ENCODE results near the gene MSANTD7.
"Not testable (repeated sequence)": the region's sequence is repeated elsewhere in the genome, so short reads cannot be mapped to it uniquely, and the experiment has no call there.

Gene MSANTD7

DNA sequence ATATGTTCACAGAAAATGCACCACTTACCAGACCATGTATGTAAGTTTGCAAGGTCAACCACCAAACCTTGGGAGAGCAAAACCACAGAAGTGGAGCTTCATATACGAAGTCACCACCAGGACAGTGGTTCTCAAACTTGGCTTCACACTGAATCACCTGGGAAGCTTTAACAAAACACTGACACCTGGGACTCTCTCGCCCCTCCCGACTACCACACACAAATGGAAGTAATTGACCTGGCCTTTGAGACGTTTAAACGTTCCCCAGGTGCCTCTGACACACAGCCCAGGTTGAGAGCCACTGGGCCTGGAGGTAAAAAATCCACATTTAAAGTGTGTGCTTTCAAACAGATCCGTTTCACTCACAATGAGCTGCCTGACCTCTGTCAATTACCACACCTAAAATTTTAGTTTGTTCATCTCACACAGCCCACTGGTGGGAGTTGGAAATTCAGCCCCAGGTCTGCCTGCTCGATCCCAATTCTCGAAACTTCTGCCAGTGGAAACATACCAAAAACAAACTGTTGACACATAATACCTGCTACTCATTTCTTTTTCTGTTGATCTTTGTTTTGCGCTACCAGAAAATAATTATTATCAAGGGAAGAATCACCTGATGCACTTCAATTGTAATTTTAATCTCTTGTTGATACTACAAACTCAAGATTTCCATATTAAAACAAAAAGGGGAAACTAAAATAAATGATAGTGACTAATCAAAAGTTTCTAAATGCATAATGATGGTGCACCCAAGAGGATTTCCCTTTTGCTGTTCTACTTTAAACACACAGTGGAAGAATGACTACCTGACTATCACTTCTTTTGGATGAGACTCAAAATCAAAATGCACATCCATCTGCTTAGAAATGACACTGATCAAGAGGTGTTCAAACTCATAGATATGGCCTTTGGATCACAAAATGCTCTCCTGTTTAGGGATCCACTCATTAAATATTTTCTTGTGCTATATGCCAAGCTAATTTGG is 26.8 kb upstream of the MSANTD7 start:
- H3K9me3 ChIP-seq (ENCODE audit: insufficient read depth, low read length, severe bottlenecking): no peaks in the 10 kb centered on the region
- H3K36me3 ChIP-seq (ENCODE audit: insufficient read depth, low read length): no peaks in the 10 kb centered on the region
- H2AFZ ChIP-seq (ENCODE audit: low read depth, low read length): no peak overlapping the region
- H3K79me2 ChIP-seq (ENCODE audit: insufficient read depth, low read length): no peaks in the 10 kb centered on the region
- TF ChIP-seq CTCF (IDR thresholded peaks at IDR 0.05; ENCODE audit: borderline replicate concordance, extremely low read depth, low read length, poor library complexity, severe bottlenecking): no peak
- no peak for TF ChIP-seq EZH2 (IDR thresholded peaks at IDR 0.05; ENCODE audit: borderline replicate concordance, low read depth, low read length, severe bottlenecking)
- H4K20me1 ChIP-seq (ENCODE audit: insufficient read depth, low read length): no peaks in the 10 kb centered on the region
- no peaks in the 10 kb centered on the region for H3K4me1 ChIP-seq (ENCODE audit: insufficient read depth, low read length)
- no peak overlapping the region for H3K4me3 ChIP-seq (ENCODE audit: low read depth in 1 of 2, low read length in 2 of 2)
- no peak for DNase-seq
- no peak overlapping the region for H3K4me2 ChIP-seq (ENCODE audit: insufficient read depth, low read length)
- no peak overlapping the region for H3K27ac ChIP-seq (ENCODE audit: low read length)
- H3K27me3 ChIP-seq (ENCODE audit: insufficient read depth, low read length, poor library complexity): no peaks in the 10 kb centered on the region
- ATAC-seq (ENCODE audit: insufficient read depth, low read depth): no peak
- no peak overlapping the region for H3K9ac ChIP-seq (ENCODE audit: low read depth, low read length)

- Histone ChIP-seq H4K20me1 (ENCODE audit: insufficient read depth, low read length) (no peaks in the 10 kb centered on the region), H3K27me3 (ENCODE audit: insufficient read depth, low read length, poor library complexity) (no peaks in the 10 kb centered on the region), H3K4me3 (ENCODE audit: low read depth in 1 of 2, low read length in 2 of 2) (no peak overlapping the region), H3K4me2 (ENCODE audit: insufficient read depth, low read length) (no peak overlapping the region), H3K27ac (ENCODE audit: low read length) (no peak overlapping the region), H3K36me3 (ENCODE audit: insufficient read depth, low read length) (no peaks in the 10 kb centered on the region), H3K9me3 (ENCODE audit: insufficient read depth, low read length, severe bottlenecking) (no peaks in the 10 kb centered on the region), H2AFZ (ENCODE audit: low read depth, low read length) (no peak overlapping the region), H3K4me1 (ENCODE audit: insufficient read depth, low read length) (no peaks in the 10 kb centered on the region), H3K79me2 (ENCODE audit: insufficient read depth, low read length) (no peaks in the 10 kb centered on the region), H3K9ac (ENCODE audit: low read depth, low read length) (no peak overlapping the region)
- ATAC-seq (ENCODE audit: insufficient read depth, low read depth) (peak; percentile 33; the same call in 2 of the 3 replicates), DNase-seq (no peak)
- TF ChIP-seq EZH2 (IDR thresholded peaks at IDR 0.05; ENCODE audit: borderline replicate concordance, low read depth, low read length, severe bottlenecking) (no peak), CTCF (IDR thresholded peaks at IDR 0.05; ENCODE audit: borderline replicate concordance, extremely low read depth, low read length, poor library complexity, severe bottlenecking) (no peak)
Measured at GRCh38 chr10:14812271-14812670, 25.8 kb upstream of the MSANTD7 start.

GRCh38 chr10:14815681-14816080 is 22.4 kb upstream of the MSANTD7 start:
- ATAC-seq (ENCODE audit: insufficient read depth, low read depth): no peak
- no peaks in the 10 kb centered on the region for H3K9me3 ChIP-seq (ENCODE audit: insufficient read depth, low read length, severe bottlenecking)

GRCh38 chr10:14816717-14817116 is 21.4 kb upstream of the MSANTD7 start:
- not testable (repeated sequence) for ATAC-seq (ENCODE audit: insufficient read depth, low read depth); H3K27ac ChIP-seq (ENCODE audit: low read length)

More at GRCh38 chr10:14815681-14816080, 22.4 kb upstream of the MSANTD7 start:
- Histone ChIP-seq H3K9ac (ENCODE audit: low read depth, low read length) (no peak overlapping the region), H2AFZ (ENCODE audit: low read depth, low read length) (no peak overlapping the region), H3K36me3 (ENCODE audit: insufficient read depth, low read length) (no peaks in the 10 kb centered on the region), H3K4me3 (ENCODE audit: low read depth in 1 of 2, low read length in 2 of 2) (no peak overlapping the region), H3K79me2 (ENCODE audit: insufficient read depth, low read length) (no peaks in the 10 kb centered on the region), H4K20me1 (ENCODE audit: insufficient read depth, low read length) (no peaks in the 10 kb centered on the region), H3K4me2 (ENCODE audit: insufficient read depth, low read length) (no peak overlapping the region), H3K27me3 (ENCODE audit: insufficient read depth, low read length, poor library complexity) (no peaks in the 10 kb centered on the region), H3K4me1 (ENCODE audit: insufficient read depth, low read length) (no peaks in the 10 kb centered on the region), H3K27ac (ENCODE audit: low read length) (no peak overlapping the region)
- no peak for DNase-seq
- TF ChIP-seq CTCF (IDR thresholded peaks at IDR 0.05; ENCODE audit: borderline replicate concordance, extremely low read depth, low read length, poor library complexity, severe bottlenecking): no peak
- no peak for TF ChIP-seq EZH2 (IDR thresholded peaks at IDR 0.05; ENCODE audit: borderline replicate concordance, low read depth, low read length, severe bottlenecking)

More at GRCh38 chr10:14816717-14817116, 21.4 kb upstream of the MSANTD7 start:
- not testable (repeated sequence) for H2AFZ ChIP-seq (ENCODE audit: low read depth, low read length); H3K27me3 ChIP-seq (ENCODE audit: insufficient read depth, low read length, poor library complexity); H3K4me1 ChIP-seq (ENCODE audit: insufficient read depth, low read length); H3K9me3 ChIP-seq (ENCODE audit: insufficient read depth, low read length, severe bottlenecking); H3K36me3 ChIP-seq (ENCODE audit: insufficient read depth, low read length); DNase-seq; H3K4me2 ChIP-seq (ENCODE audit: insufficient read depth, low read length); H4K20me1 ChIP-seq (ENCODE audit: insufficient read depth, low read length); H3K79me2 ChIP-seq (ENCODE audit: insufficient read depth, low read length); H3K9ac ChIP-seq (ENCODE audit: low read depth, low read length); H3K4me3 ChIP-seq (ENCODE audit: low read depth in 1 of 2, low read length in 2 of 2)
